HG03520 (cell line): ENCODE data around the gene HIF1A.

Experiments used
- ATAC-seq: cut with Tn5 transposase; IDR thresholded peaks from one replicate; pipeline ENCODE4 v1.9.1; 2021; ENCODE audit warnings: mild to moderate bottlenecking, moderate library complexity; ENCODE audit not compliant: unreplicated experiment

HIF1A gene

DNA sequence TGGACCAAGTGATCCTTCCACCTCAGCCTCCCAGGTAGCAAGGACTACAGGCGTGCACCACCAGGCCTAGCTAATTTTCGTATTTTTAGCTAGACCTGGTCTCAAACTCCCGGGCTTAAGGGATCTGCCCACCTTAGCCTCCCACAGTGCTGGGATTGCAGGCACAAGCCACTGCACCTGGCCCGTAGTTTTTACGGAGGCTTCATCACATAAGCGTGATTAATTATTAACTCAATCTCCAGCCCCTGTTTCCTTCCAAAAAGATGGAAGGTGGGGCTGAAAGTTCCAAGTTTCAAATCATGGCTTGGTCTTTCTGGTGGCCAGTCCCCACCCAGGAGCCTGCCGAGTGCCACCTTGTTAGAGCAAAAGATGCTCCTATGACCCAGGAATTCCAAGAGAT lies 22.5 kb upstream of the HIF1A start:
- no peak for ATAC-seq

DNA sequence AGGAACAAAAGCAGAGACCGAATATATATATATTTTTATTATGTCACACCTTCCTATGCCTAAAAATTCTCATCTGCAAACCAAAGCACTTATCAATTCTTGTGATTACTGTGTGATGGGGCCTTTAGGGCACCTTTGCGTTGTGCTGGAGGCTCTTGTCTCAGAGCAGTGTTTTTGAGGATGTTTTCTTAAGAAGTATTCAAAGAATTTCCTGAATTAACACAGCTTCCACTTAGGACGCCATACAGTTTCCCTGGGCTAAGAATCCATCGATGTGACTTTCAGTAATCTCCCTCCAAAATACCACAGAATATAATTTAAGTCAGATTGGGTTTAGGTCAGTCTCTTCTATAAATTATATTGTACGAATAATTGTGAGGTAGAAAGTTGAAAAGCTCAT lies 22.0 kb upstream of the HIF1A start:
- no peak for ATAC-seq

DNA sequence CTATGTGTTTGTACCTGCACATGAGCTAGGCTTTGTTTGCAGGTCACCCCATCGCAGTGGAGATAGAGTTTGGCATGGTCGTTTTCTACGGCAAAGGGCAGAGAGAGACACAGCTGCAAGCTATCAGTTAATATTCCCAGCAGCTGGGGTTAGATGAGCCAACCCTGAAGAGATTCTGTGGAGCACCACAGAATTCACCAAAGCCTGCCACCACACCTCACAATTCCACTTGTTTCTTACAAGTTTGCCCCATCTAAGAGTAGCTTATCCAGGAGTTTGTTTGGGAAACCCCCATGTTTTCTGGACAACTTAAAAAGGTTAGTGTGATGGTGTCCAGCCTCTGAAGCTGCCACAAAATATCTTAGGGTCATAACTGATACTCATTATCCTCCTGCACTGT lies 20.0 kb upstream of the HIF1A start:
- ATAC-seq, result no peak

DNA sequence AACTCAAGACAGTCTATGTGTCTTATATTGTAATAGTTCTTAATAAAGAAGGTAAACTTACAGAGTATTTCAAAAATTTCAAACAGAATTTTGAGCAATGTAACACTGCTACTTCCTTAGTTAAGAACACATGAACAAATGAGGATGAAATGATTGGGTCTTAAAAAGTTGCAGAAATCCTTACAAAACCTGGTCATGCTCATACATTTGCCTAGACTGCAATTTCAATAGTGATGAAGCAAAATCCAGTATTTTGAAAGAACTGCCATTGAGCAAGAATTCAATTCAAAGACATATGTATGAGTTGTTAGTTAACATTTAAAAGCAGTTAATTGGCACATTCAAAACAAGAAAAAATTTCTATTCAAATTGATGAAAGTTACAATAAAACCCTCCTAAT lies 17.8 kb upstream of the HIF1A start:
- no peak for ATAC-seq

DNA sequence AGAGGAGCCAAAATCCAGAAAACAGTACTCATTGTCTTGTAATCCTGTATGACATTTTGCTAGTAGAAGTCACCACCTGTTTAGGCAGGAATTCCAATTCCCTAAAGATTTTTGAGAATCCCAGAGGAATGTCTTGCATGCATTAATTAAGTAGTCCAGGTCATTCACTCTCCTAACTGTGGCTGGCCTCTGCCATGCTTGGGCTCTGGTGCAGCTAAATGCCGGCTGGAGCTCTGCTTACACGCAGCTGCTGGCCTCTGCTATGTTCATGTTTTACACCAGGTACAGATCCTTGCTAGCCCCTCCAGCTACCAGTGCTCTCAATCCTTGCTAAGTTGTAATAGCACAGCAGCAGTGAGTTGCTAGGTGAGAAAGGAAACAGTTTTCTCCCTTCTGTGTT lies 16.3 kb upstream of the HIF1A start:
- no peak for ATAC-seq

DNA sequence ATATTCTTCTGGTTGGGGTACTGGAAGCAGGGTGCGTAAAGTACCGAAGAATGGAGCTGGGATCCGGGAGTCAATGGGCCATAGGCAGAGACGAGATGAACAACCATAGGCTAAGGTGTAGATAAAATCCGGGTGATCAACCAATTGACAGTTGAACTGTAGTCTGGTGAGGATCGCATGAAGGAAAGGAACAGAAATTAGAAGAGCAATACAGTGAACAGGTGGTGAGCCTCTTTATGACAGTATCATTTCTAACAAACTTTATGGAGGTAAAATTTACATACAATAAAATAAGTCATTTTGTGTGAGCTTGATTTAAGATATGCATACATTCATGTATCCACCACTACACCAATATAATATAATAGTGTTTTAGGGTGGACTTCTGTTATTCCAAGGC lies 13.9 kb upstream of the HIF1A start:
- ATAC-seq, result no peak

DNA sequence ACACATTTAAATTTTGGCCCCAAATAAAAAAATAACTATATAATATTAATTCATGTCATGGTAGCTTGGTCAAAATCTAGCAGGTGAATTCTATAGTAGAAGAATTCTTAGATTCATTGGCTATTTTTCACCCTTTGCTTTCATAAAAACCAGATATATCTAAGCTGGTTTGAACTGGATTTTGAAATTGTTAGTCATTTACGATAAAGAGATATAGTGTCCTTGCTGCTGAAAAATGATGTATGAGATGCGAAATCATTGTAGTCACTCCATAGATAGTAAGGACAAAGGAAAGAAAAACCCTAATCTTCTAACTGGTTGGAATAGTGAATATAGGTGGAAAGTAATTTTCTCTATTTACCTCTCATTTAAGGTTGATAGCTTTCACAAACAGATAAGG lies 12.2 kb upstream of the HIF1A start:
- ATAC-seq, result no peak

DNA sequence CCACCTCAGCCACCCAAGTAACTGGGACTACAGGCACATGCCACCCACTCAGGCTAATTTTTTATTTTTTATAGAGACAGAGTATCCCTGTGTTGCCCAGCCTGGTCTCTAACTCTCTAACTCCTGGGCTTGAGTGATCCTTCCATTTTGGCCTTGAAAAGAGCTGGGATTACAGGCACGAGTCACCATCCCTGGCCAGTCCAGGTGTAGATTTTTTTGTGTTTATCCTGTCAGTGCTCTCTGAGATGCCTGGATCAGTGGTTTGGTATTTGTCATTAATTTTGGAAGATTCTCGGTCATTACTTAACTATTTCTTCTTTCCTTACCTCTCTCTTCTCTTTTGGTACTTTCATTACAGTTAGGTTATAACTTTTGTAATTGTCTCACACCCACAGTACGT lies 5.3 kb upstream of the HIF1A start:
- ATAC-seq, result no peak

DNA sequence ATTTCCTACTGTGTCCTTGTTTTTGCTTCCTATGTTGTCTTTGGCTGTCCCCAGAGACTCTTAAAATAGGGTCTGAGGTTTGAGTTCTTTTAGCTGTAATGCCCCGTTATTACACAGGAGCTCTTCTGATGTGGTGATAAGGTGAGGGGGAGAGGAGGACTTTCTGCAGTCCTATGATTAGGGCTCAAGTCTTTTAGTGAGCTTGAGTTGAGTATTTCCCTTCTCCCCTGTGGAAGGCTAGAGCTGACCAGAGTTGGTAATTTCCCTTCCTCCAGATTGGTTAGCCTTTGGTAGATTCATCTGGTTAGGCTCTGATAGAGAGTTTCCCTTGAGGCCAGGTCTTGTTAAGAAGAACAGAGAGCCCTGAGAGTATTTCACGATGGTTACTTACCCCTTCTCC lies 4.3 kb upstream of the HIF1A start:
- ATAC-seq, result no peak

DNA sequence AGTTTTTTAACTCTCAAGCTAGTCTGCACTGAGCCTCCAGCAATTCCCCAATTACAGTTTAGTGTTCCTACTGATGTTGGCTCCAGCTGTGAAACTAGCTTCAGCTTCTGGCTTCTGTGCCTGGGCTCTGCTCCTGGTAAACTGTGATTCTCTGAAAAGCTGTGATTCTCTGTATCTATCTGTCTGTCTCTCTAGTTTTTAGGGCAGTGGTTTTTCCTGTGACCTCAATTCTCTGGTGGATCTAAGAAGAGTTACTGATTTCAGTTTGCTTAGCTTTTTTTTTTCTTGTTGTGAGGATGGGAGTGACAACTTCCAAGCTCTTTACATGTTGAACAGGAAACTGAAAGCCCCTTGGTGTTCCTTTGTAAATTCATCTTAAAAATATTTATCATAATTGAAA lies 3.8 kb upstream of the HIF1A start:
- no peak for ATAC-seq

DNA sequence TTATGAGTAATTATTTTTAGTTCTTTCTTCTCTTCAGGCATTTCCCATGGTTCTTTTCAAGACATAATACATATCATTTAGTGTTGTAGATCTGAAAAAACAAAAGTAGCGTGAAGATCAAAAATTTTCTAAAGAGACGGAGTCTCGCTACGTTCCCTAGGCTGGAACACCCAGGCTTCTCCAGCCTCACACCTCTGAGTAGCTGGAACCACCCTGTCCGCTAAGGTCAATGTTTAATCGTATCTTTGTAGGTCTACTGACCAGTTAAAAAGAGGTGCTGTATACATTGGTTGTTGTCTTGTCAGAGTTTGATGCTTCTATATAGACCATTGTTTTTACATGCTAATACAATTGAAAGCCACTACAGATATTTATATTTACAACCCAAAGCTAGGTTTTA lies 1.3 kb upstream of the HIF1A start:
- ATAC-seq, result no peak

DNA sequence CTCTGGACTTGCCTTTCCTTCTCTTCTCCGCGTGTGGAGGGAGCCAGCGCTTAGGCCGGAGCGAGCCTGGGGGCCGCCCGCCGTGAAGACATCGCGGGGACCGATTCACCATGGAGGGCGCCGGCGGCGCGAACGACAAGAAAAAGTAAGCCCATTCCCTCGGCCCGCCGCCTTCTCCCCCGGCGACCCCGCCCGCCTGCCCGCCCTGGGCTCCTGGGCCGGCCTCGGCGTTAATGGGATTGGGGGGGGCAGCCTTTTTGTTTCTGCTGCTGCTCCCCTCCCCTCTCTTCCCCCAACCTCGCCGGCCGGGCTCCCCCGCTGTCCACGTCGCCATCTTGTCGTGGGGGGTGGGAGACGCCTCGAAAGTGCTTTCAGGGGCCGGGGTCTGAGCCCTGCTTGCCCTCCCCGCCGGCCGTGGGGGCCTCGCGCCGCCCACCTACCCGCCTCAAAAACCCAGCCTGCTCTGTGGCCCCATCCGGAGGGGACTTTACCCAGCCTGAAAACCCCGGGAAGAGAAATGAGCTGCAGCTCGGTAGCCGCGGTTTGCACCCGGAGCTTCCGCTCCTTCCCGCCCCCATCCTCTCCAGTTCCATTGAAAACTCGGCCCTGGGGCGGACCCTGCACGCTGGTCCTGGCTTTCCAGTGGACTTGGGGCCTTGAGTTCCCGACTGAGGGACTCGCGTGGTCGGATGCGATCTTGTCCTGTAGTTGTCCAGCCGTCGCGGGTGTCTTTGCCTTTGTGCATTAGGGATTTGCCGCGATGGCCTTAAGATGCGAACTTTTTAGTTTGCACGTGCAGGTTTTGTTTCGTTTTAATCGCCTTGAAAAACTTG lies 598 bp downstream of the HIF1A start:
- no peak for ATAC-seq

DNA sequence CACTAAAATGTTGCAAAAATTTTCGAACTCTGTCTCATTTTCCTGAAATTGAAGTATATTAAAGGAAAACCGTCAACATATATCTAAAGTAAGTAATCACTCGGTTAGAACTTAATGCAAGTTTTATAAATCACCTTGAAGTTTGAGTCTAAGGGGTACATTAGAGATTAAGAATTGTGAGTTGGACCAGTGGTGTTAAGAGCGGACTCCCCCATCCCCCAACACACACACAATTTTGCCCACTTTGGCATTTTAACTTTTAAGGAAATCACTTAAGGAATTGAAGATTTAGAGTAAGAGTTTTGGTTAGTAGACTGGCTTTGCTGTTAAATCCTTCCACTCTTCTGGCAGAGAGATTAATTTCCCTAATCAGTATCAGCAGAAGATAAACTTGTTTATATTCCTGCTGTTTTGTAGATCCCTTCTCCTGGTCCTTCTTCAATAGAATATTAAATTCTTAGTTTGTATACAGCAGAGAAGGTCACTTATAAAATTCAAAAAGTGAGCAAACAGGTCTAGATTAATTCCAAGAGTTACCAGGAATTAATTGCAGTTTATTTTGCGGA lies 1.5 kb downstream of the HIF1A start:
- no peak for ATAC-seq

DNA sequence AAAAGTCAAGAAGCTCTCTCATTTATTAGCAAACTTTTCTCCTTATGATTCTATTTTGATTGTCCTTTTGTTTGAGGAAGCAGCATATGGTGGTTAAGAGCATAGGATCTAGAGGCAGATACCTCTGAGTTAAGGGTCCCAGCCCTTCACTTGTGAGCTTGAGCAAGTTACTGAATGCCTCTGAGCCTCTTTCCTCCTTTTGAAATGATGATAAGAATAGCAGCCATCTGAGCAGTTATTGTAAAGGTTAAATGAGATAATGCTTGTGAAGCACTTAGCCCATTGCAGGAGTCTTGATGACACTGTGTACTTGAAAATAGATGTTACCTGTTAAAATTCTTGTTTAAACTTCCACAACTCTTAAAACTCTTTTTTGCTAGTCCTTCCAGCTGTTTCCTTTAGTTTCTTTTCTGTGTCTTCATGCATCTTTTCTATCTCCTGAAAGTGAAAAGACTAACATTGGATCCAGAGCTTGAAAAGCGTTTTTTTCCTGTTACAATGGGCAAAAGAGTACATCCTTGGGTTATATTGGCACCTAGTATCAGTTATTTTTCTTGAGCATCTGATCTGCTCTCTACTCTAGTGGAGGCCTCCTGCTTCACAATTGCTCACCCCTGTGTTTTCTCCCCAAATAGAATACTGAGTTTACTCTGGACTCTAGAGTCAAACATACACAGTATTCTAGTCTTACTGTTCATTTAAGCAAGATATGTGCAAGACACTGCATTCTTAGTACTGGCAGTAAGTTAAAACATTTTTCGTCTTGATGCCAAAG lies 3.1 kb downstream of the HIF1A start:
- no peak for ATAC-seq

DNA sequence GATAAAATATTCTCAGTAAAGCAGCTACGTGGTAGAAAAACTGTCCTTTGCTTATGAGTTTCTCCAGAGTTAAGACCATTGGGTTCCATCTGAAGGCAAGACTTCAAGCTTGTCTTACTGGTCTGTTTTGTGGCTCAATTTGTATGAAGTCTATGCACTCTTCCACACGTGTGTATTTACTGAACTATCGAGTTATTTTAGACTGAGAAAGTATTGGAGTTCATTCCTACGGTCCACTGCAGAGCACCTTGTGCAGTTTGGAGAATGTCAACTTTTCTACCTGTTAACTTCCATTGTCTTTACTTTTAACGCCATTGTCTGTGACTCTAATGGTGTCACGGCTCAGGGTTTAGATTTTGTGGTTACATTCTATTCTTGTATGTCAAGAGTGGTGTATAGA lies 3.7 kb downstream of the HIF1A start:
- no peak for ATAC-seq

DNA sequence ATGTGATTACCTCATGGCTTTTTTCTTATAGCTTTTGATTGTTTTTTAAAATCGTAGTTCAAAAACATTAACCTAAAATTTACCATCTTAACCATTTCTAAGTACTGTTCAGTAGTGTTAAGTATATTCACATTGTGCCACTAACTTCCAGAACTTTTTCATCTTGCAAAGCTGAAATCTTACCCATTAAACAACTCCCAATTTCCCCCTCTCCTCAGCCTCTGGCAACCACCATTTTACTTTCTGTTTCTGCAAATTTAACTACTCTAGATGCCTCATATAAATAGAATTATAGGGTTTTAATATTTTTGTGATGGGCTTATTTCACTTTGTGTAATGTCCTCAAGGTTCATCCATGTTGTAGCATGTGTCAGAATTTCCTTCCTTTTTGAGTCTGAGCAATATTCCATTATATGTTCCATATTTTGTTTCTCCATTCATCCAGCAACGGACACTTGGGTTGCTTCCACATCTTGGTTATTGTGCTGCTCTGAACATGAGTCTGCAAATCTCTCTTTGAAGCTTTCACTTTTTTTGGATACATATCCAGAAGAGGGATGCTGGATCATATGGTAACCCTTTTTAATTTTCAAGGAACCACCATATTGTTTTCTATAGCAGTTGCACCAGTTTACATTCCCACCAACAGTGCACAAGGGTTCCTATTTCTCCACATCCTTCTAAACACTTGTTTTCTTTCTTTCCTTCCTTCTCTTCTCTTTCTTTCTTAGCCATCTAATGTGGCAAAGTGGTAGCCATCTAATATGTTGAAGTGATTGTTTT lies 5.0 kb downstream of the HIF1A start:
- ATAC-seq, result no peak

DNA sequence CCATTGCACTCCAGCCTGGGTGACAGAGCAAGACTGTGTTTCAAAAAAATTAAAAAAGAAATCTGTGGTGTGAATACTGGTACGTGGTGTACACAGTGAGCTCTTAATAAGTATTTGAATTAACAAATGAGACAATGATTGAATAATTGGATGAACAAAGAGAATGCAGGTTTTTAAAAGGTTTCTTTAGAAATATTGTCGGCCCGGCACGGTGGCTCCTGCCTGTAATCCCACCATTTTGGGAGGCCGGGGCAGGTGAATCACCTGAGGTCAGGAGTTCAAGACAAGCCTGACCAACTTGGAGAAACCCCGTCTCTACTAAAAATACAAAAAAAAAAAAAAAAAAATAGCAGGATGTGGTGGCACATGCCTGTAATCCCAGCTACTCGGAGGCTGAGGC lies 6.6 kb downstream of the HIF1A start:
- ATAC-seq, result no peak

DNA sequence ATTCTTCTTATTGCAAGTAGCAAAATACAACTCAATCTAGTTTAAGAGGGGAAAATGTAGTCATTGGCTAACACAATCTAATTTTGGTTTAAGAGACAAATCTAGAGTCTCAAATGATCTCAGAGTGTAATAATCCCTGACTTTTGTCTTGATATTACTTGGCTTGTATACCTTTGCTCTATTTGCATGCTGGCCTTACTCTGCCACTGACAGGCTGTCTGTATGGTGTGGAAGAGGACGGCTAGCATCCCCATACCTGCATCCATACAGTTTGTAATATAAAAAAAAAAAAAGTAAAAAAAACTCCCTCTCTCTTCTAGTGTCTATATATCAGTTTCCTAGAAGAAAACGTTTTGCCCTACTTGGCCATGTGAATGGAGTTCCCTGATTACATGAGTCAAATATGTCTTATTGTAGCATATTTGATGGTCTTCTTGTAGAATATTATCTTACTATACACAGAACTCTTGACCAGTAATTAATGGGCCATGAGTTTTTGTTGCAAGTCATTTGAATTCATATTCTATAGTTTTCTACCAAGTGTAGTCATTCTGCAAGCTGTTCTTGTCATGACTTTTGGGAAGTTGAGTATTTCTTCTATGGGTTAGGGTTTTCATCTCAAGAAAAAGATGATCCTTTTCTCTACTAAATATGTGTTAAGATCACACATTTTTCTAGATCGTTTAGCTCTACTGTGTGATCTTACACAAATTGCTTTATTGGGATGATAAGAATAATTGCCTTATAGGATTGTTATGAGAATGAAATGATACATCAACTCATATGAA lies 8.2 kb downstream of the HIF1A start:
- ATAC-seq, result peak; percentile 44

DNA sequence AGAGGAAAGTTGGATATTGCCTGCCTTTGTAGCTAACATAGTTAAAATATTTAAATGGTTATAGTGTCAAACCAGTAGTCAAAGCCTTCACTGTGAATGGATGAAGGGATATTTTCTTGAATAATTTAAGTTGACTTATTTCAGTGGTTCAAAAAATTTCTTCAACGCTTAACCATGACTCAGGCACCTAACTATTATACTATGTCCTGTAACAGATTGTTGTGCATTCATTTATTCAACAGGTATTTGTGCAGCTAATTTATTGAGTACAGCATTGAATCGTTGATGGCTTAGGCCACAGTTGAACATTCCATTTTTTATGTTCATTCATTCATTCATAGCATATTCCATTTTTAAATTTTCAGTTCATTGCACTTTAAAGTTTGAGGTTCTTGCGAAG lies 9.2 kb downstream of the HIF1A start:
- no peak for ATAC-seq

DNA sequence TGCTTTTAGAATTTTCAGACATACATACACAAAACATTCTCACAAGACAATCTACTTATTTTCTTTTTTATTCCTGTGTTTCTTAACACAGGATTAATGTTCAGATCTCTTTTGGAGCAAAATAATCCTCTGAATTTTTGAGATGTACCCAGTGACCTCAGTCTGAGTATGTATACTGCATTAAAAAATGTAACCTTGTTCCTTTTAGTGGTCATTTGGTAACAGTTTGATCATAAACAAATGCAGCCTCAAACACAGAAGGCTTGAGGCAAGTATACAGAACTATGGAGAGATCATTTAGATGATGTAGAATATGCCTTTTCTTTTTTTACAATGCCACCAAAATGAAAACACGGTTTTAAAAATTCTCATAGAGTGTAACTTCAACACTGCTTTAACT lies 9.7 kb downstream of the HIF1A start:
- ATAC-seq, result no peak
